Vagina (tissue), 2 donors: ENCODE measurements around the gene GABRE.

Source experiments
- POLR2A ChIP-seq, 2 donors: fragments of 450-650 bp; IDR thresholded peaks; one replicate each; pipeline ENCODE4 v1.6.1; 2017; ENCODE audit warnings: antibody characterized with exemption in 2 of 2, mild to moderate bottlenecking in 2 of 2, moderate library complexity in 2 of 2
- POLR2AphosphoS5 ChIP-seq, 2 donors: sonication (generic); formaldehyde crosslinking; IDR thresholded peaks; one replicate each; pipeline ENCODE4 v1.9.0; 2017; ENCODE audit warnings: antibody characterized with exemption in 2 of 2, mild to moderate bottlenecking in 2 of 2, low read depth in 1 of 2; ENCODE audit not compliant: insufficient read depth in 1 of 2
- TF ChIP-seq, protein P1 (sequence below), 3 experiments: fragments of 450-650 bp in 2 of 3; fragments of 200-600 bp in 1 of 3; sonication (generic) in 1 of 3; IDR thresholded peaks; one replicate each; pipeline ENCODE4 v1.5.1; 2017 to 2019; ENCODE audit warnings: antibody characterized with exemption in 3 of 3, mild to moderate bottlenecking in 2 of 3, moderate library complexity in 2 of 3

DNA sequence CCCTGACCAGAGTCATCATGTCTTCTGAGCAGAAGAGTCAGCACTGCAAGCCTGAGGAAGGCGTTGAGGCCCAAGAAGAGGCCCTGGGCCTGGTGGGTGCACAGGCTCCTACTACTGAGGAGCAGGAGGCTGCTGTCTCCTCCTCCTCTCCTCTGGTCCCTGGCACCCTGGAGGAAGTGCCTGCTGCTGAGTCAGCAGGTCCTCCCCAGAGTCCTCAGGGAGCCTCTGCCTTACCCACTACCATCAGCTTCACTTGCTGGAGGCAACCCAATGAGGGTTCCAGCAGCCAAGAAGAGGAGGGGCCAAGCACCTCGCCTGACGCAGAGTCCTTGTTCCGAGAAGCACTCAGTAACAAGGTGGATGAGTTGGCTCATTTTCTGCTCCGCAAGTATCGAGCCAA, 50.8 kb downstream of the GABRE start:
- TF ChIP-seq POLR2AphosphoS5 (IDR thresholded peaks at IDR 0.05; ENCODE audit: insufficient read depth in 1 of 2, low read depth in 1 of 2) = no peak
- TF ChIP-seq, protein P1, sequence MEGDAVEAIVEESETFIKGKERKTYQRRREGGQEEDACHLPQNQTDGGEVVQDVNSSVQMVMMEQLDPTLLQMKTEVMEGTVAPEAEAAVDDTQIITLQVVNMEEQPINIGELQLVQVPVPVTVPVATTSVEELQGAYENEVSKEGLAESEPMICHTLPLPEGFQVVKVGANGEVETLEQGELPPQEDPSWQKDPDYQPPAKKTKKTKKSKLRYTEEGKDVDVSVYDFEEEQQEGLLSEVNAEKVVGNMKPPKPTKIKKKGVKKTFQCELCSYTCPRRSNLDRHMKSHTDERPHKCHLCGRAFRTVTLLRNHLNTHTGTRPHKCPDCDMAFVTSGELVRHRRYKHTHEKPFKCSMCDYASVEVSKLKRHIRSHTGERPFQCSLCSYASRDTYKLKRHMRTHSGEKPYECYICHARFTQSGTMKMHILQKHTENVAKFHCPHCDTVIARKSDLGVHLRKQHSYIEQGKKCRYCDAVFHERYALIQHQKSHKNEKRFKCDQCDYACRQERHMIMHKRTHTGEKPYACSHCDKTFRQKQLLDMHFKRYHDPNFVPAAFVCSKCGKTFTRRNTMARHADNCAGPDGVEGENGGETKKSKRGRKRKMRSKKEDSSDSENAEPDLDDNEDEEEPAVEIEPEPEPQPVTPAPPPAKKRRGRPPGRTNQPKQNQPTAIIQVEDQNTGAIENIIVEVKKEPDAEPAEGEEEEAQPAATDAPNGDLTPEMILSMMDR (IDR thresholded peaks at IDR 0.05) = no peak
- no peak for TF ChIP-seq POLR2A (IDR thresholded peaks at IDR 0.05)
